ENCODE results near the gene ATXN8OS.
"Not testable (repeated sequence)": the region's sequence is repeated elsewhere in the genome, so short reads cannot be mapped to it uniquely, and the experiment has no call there.

ATXN8OS gene

DNA sequence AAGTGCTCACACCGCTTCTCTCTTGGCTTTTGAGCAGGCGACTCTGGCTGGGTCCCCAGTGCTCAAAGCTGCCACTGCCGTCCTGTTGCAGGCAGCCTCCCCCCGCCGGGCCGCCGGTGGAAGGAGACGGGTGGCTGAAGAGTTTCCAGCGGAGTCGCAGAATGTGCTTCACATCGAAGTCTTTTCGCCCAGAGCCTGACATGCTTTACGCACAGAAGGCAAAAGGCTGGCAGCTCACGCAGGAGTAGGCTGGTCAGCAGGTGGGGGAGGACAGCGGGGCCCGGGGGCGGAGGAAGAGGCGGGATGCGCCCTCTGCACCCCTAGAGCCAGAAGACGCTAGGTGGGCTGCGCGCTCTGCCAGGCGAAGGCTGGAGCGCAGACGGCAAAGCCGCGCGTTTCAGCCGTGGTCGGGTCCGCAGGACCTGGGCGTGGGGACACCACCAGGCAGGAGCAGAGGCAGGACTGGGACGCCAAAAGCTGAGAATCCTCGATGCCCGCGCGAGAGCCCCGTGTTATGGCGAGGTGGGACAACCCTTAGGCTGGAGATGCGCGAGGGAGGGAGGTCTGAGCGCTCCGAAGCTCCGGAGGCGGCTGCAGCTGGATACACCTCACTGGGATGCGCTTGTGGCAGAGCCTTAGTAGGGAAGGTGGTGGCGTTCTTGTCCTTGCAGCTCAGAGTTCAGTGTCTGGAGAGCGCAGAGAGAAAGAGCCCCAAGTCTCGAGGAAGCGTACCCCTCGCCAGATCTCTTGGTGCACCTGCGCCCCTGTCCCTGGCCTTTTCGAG is at the start of gene ATXN8OS:
Gene ATXN8OS, plus strand, starts transcription at position 329 of the 784 bp plus-strand sequence.
- no peak for DNase-seq

DNA sequence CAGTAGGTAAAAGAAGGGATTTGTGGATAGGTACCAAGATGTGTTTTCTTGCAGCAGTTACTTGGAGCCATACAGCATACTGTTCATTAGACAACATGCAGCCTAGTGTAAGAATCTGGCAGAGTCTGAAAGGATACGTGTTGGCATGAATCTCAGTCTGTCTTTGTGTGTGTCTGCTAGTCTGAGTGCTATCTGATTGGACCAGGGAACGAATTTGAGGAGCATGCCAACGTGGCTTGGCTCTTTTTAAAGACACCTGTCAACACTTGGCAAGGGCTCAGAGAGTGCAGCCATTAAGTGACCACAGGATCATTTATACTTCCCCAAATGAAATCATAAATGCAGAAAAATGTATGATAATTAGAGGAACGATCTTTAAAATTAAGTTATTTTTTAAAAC is 27.6 kb upstream of the ATXN8OS start:
- no peak for DNase-seq

DNA sequence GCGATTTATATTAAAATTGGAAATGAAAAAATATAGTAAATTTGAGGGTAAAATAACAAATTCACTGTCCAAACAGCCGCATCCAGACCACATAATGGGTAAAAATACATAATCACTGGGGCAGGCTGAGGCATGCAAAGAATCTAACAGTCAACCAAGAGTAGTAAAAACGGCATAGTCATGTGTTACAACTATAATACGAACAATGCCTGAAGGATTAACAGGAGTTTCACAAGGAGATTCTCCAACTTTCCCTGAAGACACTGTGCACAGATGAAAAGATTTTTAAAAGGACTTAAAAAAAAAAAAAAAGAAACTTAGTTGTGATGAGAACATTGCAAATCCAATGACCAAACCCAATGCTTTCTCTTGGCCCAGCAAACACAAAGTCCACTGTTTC is 20.4 kb upstream of the ATXN8OS start:
- DNase-seq, result no peak

DNA sequence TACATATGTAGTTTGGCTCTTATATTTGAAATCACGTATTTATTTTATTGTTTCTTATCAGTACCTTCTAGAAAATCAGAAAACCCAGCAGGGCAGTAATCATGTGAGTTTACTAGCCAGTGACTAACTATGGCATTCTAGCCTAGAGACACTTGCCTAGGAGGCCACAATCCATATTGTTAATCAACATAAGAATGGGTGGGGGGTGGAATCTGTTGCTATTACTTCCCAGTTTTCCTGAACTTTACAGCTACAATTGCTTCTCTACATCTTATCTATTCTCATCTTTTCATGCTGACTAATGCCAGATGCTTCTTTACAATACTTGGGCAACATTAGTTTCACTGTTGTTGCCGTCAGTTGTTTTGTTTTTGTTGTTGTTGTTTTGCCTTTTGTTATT is 18.7 kb upstream of the ATXN8OS start:
- DNase-seq, result no peak

DNA sequence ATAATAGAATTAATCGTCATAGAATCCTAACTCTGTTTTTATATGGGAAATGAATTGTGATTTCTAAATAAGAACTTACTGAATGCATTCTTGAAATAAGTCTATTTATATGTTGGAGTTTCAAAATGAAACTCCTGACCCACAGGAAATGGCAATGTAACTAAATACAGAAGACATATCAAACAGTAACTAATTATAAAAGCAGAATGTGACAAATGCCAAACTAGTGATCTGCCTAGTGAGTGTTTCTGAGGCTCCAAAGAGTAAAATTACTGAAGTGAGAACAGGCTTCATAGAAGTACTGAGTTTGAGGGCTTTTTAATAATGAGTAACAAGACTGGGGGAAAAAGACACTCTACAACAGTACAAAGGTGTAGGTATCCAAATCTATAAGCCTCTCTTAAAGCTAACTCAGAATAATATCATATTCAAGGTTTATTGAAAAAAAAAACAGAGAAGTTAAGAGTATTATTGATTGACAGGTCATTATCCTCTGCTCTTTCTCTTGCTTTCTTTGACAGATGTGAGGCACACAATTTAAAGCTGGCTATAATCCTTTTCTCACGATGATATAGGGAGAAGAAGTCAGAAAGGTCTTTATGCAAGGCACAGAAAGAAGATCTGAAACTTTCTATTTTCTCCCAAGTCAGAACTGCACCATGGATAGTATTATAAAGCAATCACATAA is 17.4 kb upstream of the ATXN8OS start:
- no peak for DNase-seq

DNA sequence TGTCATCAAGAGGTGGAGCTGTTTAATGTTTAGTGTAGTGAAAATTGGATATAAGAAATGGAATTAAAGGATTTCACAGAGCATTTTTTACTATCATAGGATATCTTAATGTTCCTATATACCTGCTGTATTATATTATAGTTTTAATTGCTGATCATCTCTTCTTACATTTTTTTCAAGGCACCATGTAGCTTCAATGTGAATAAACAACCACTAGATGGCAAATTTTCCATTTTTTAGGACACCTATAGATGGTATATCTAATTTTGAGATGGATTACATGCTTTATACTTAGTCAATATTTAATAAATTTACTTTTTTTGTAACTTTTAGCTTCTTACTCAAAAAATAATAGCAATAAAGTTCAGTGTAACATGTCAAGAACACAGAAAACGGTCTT is 9.0 kb upstream of the ATXN8OS start:
- DNase-seq, result no peak

DNA sequence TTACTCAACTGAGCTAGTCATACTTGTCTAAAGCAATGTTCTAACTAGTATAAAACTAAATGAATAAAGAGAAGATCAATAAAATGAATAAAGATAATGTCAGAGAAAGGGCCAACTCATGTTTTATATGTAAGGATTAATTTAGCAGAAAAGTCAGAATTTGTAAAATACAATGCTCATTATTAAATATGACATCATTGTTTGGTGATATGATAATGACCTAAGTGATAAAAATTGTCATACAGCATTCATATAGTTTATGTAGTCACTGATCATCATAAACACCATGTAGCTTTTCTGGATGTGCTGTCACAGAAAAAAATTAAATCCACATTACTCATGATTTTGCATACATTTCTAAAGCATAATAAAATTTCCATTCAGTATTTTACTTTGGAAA is 3.1 kb upstream of the ATXN8OS start:
- DNase-seq, result no peak

DNA sequence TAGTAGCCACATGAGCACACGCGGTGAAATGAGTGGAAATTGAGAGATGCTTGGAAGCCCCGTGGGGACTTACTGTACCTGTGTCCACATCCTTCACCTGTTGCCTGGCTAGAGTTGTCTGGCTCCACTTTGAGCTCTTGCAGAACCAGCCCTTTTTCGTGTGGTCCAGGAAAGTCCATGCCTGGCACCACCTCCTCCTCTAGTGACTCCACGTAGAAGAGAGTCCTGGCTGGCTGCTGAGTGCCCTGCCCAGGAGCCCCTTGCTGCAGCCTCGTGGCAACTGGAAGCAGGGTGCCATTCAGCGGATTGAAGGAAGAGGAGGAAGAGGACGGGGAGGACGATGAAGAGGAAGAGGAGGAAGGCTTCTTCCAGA is 515 bp upstream of the ATXN8OS start:
- no peak for DNase-seq

DNA sequence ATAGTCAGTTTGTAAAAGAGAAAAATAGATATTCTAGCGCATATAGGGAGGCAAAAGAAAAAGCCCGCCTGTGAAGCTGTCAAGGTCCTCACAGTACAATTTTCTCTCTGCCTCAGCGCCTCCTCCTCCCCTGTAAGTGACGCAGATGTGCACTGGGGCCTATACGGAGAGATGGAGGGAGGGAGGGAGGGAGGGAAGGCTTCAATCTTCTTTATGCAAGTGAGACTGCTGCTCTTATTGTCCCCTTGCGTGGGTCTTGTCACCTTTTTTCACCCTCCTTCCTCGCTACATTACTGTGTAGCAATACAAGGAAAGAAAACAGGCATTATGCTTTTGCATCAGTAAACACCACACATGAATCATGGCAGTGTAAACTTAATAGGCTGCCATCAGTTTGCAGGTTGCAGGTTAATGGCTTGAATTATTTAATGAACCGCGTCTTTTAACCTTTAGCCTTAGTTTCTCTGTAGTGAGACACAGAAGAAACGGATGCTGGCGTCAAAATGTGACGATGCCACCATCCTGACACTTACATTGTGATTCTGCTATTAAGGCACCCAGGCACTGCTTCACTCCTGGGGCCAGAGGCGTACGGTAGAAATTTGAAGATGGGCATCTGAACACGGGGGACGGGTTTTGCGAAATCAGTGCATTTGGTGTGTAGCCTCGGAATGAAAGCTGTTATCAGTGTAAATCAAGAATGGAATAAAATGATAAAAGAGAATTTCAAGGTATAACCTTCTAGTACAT is 905 bp downstream of the ATXN8OS start, which contains the start of gene KLHL1:
Gene KLHL1, minus strand, starts transcription at position 97 of the 750 bp plus-strand sequence. CDS start 753 bp downstream, outside the sequence.
- DNase-seq, result no peak

DNA sequence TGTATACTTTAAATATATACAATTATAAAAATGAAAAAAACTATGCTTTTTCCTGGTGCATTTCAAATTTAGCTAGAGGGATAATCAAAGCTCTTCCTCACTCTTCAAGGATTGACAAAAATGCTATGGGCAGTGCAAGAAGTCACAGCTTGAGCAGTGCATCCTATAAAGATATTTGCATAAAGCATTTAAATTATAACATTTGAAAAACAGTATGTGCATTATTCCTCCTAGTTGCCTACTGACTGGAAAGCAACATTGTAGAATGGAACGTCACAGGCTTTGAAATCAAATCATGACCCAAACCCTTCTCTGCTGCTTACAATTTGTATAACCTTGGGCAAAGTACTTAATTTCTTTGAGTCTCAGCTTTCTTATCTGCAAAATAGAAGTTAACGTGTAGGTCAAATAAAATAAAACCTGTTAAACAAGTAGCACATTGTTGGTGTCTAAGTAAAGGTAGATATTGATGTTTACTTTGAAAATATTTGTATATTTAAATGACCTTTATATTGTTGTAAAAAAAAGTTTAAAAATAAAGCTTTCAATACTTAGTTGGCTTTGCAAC is 9.8 kb downstream of the ATXN8OS start:
- no peak for DNase-seq

DNA sequence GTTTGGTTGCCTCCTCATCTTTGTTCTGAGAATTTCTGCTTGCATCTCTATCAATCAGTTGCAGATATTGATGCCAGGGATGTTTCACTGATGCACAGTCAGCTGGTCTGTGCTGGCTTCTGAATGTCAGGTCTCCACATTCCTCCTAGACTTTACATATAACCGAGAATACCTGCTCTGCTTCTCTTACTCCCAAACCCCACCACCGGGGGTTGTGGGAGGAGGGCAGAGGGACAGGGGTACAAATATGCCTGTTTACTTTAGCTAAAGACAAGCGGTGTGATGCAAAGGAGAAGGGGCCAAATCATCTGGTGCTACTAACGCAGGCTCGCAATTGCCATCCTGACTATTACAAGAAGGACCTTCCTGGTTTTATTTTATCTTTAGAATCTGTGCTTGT is 18.1 kb downstream of the ATXN8OS start:
- DNase-seq, result no peak

DNA sequence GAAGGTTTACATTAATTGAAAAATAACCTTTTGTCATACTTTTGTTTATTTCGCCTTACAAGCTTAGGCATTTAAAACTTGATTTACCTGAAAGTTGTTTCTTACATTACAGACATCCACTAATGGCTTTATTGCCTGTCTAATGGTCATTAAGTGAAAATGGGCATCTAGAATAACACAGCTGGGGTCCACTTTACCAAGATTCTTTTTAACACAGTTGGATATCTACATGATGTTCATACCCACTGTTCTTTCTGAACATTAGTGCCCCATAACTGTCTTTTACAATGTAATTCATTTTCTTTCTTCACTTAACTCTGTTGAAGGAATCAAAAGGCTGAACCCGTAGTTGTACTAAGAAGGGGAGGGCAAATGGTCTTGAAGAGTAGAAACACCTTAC is 20.5 kb downstream of the ATXN8OS start:
- no peak for DNase-seq

DNA sequence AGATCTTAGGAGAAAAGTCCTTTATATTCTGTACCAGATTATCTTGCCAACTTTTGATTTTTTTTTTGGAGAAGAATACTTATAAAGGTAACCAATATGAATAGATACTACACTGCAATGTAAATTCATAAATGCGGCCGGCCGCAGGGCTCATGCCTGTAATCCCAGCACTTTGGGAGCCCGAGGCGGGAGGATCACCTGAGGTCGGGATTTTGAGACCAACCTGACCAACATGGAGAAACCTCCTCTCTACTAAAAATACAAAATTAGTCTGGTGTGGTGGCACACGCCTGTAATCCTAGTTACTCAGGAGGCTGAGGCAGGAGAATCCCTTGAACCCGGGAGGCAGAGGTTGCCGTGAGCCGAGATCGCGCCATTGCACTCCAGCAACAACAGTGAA is 35.0 kb downstream of the ATXN8OS start:
- DNase-seq, result not testable (repeated sequence)

DNA sequence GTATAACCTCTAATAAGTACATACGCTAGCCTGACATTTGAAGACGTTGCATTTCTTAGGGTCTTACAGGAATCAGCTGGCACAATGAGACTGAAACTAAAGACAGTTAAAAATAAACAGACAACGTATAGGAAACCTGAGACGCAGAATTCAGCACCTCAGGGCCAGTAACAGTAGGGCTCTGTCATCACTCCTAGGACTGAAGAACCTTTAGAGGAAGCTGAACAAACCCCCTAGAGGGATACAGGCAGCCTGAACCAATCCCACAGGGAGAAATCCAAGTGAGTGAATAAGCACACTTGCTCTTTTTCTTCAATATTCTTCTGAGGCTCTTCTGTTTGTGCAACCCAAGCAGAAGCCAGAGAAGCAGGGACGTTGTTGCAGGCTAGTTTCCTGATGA is 54.5 kb downstream of the ATXN8OS start:
- DNase-seq, result no peak

DNA sequence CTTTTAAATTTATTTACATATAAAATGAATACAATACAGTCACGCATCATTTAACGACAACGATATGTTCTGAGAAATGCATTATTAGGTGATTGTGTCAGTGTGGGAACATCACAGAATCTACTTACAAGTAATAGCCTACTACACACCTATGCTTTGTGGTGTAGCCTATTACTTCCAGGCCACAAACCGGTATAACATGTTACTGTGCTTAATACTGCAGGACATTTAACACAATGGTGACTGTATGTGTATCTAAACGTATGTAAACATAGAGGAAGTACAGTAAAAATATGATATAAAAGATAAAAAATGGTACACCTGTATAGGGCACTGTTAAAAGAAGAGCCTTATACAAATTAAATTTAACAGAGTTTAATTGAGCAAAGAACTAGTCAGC is 63.1 kb downstream of the ATXN8OS start:
- DNase-seq, result no peak

DNA sequence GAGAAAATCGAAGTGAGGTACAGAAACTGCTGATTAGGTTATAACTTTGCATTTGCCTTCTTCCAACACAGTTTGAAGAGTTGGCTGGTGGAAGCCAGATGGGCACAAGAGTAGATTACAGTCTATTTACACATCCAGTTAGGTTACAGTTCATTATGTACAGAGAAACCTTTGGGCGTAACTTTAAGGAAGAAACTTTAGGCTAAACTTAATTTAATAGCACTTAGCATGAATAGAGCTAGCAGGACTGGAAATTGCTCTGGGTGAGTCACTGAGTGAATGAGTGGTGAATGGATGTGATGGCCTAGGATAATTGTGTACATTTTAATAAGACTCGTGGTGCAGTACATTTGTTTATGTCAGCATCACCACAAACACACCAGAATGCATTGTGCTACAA is 63.5 kb downstream of the ATXN8OS start:
- DNase-seq, result no peak

DNA sequence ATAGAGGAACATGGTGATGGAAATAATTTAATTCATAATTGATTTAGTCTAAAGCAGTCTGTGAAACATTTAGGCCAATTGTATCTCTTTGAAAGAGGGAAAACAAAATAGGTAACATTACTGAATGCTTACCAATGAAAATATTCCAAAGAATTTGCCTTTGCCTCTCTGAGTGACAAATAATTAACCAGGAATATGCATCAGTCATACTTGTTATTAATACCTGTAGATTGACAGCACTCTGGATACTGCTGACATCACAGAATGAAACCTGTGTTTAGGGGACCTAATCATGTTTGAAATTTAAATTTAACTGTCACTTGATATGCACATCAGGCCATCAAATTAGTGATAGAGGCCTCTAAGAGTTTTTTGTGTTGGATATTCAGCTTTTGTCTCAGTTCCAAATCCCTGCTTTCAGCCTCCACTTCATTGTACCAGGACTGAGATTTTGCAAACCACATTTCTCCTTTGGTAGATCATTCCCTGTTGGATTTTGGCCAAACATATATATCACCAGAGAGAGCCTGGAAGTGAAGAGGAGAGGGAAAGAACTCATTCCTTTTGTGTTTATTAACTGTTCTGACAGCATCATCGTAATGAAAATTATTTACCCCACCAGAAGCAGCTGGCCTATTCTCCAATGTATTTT is 65.4 kb downstream of the ATXN8OS start:
- DNase-seq, result no peak

DNA sequence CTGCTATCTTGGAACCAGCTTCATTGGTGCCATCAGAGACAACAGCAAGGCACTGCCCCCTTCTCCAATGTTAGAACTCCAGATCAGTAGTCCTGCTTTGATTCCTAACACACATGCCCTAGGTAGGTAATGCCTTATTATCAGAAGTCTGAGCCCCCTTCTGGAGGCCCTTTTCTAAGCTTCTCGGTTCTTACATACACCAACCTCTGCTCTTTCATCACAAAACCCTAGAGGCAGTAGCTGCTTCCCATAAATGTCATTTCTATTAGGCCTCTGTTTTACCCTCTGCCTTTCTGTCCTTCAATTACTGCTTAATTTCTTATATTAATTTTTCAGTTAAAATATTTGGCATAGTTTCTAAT is 66.0 kb downstream of the ATXN8OS start:
- DNase-seq, result no peak

DNA sequence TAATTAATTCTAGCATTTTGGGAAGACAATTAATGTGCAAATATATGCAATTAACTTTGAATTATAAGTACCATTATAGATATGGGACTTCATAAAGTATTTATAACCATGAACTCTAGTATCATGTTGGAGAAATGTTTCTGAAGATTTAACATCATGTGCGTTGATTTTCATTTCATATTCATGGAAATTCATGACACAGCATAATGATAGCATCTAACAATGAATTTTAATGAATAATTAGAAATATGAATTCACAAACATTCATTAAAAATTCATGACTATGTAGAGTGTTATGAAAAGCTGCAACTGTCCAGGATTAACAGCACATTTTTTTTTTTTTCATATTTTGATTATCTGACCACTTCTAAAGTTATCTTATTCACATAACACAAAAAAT is 70.7 kb downstream of the ATXN8OS start:
- no peak for DNase-seq
